GM10266 (cell line): Measurements from ENCODE around the gene TMEM17.

Experiments used
- DNase-seq: peaks from one replicate; pipeline ENCODE4 v3.0.0; 2012; ENCODE audit errors: extremely low spot score
- TF ChIP-seq, protein P1 (sequence below): IDR thresholded peaks from 2 replicates; pipeline ENCODE4 v1.5.1; 2012; ENCODE audit warnings: mild to moderate bottlenecking, low read depth; ENCODE audit not compliant: control insufficient read depth, insufficient read depth; ENCODE audit errors: missing control alignments

The TMEM17 gene

DNA sequence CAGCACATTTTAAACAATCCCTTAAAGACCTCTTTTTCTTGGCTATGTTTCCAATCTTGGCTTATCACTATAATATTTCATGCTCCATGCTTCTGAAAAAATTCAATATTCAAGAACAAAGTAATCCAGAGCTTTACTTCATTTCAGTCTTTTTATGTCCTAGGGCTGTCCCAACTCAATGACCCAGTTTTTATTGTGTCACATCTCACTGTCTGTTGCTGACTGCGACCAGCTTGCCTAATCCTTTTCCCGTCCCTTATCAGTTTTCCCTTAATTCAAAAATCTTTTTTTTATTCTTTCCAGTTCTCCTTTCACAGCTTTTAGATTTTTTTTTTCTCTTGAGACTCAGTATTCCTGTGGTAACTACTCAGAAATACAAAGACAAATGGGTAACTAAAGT lies 10.2 kb downstream of the TMEM17 start:
- TF ChIP-seq, protein P1, sequence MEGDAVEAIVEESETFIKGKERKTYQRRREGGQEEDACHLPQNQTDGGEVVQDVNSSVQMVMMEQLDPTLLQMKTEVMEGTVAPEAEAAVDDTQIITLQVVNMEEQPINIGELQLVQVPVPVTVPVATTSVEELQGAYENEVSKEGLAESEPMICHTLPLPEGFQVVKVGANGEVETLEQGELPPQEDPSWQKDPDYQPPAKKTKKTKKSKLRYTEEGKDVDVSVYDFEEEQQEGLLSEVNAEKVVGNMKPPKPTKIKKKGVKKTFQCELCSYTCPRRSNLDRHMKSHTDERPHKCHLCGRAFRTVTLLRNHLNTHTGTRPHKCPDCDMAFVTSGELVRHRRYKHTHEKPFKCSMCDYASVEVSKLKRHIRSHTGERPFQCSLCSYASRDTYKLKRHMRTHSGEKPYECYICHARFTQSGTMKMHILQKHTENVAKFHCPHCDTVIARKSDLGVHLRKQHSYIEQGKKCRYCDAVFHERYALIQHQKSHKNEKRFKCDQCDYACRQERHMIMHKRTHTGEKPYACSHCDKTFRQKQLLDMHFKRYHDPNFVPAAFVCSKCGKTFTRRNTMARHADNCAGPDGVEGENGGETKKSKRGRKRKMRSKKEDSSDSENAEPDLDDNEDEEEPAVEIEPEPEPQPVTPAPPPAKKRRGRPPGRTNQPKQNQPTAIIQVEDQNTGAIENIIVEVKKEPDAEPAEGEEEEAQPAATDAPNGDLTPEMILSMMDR = no peak
- DNase-seq = no peak

DNA sequence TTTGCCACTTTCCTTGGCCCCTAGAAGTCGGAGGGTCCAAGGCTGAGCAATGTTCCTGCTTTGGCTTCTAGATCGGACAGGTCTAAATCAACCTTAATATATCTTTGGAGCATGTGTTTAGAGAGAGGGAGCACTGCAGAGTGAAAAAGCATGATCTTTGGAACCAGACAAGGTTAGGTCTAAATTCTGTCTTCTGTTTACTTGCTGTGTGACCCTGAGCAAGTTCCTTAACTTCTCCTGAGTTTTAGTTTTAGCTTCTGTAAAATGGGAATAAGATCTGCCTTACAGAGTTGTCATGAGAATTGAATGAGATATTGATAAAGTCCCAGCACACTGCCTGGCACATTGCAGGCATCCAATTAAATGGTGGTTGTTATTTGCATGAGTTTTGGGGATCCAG lies 13.9 kb downstream of the TMEM17 start:
- no peak for DNase-seq
- TF ChIP-seq, protein P1 = no peak

DNA sequence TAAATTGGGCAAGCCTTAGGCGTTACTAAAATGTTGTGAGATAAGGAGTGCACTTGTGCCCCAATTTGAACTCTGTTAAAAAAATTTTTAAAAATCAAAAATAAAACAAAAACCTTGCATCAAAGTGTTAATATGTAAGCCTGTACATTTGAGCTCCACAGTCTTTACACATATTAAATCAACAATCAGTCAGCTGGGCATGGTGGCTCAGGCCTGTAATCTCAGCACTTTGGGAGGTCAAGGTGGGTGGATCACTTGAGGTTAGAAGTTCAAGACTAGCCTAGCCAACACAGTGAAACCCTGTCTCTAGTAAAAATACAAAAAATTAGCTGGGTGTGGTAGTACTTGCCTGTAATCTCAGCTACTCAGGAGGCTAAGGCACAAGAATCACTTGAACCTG lies 16.3 kb downstream of the TMEM17 start:
- TF ChIP-seq, protein P1 = no peak
- no peak for DNase-seq

DNA sequence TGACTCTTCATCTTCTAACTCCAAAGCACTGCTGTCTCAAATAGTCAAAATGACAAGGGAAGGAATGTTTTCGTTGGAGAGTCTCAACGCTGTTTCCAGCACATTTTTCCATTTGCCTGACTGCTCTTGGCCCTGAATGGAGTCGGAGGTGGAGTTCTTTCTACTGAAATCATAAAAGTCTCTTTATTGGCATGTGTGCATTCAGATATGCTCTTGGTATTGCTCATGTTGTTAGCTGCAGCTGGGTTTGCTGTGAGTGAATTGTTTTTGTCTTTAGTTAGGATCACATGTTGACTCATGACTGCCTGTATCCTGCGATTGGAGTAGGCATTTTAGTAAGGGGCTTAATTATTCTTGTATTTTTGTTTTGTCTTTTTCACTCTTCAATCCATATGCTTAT lies 16.8 kb downstream of the TMEM17 start:
- TF ChIP-seq, protein P1 = no peak

DNA sequence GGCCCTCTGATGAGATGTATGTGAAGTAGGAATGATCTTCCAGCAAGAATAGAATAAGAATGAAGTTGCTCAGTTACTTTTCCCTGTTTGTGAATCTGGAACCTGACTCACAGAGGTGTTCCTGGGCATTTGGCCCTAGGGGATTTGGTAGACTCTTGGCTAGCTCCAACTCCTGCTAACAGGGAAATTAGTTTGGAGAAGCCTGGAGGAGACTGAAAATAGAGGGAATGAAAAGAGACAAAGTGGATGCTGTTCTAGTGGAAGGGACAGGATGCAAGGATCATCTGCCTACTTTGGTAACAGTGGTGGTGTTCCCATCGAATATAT lies 19.6 kb downstream of the TMEM17 start:
- no peak for DNase-seq
- TF ChIP-seq, protein P1 = no peak

More for the DNA sequence above, 16.8 kb downstream of the TMEM17 start:
- no peak for DNase-seq

DNA sequence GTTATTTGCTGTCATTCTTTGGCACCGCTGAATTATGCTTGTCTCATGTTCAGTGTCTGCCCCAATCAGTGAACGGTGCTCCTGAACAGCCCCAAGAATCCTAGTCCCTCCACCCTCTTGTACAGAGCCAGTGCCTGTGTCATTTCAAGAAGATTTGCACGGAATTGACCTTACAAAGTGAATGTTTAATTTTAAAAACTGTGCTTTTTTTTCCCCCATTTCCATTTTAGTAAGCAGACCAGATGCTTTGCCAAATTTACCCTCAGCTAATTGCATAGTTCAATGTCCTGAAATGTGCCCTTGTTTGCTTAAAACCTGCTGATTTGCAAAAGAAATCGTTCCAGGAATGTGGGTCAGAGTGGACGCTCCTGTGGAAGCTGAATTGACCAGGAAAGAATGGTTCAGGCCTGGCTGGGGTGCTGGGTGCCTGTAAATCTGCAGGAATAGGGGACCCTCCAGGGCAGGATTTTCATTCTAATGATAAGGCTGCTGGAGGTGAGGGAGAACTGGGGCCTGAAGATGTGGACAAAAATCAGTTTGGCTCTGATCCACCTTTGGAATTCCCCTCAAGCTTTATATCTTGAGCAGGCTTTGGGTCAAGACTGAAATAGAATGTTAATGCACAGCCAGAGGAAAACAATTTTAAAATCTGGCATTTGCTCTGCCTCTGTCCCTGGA lies 20.1 kb downstream of the TMEM17 start:
- TF ChIP-seq, protein P1 = no peak
- no peak for DNase-seq

DNA sequence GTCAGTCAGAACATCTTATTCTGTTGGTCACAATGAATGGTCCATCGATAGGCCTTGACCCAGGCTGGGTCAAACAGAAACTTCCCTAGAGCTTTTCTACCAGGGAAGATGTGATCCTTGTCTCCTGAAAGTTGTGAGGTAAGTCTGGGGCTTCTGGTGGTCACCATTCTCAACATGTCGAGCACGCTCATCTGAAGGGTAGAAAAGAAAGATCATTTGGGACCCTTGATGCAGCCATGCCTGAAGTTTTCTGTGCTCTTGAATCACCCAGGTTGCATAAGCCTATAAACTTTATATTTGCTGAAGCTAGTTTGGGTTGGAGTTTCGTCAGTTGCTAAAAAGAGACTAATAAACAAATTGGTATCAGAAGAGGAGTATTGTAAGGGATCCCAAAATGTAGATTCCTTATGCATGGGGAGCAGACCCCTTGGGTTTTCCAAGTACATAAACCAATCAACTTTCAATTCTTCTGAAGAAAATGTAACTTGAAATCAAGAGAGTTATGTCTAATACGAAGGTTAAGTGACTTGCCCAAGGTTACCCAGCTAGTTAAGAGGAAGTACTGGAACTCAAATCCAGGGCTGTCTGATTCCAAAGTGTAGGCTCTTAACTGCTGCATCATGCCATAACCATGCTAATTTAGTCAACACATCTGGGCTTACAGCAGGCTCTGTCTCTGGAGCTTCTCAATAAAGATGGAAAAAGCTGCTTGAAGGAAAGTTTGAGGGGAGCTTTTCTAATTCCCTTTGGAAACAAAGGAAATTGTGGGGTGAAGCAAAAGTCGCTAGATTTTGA lies 23.2 kb downstream of the TMEM17 start:
- no peak for DNase-seq
- TF ChIP-seq, protein P1 = no peak
